GM23338 (cell line): ENCODE results near the gene FRK. TPM values are rescaled to one million over a fixed set of nuclear protein-coding genes. Genes with fewer than 3 reads are reported as not detected.

ENCODE experiments used
- ATAC-seq: fragments of 200-7000 bp; cut with Tn5 transposase; 3 replicates; pipeline ENCODE4 v1.9.1; 2020
- DNase-seq: peaks from one replicate; pipeline ENCODE4 v3.0.0-alpha.2; 2015; ENCODE audit warnings: low spot score
- H2AFZ ChIP-seq: fragments of 200-600 bp; sonication (generic); 2 replicates; pipeline ENCODE4 v1.8.0; 2016; ENCODE audit warnings: antibody characterized with exemption, mild to moderate bottlenecking, moderate library complexity
- H3F3A ChIP-seq: fragments of 200-600 bp; sonication (generic); replicated peaks from 2 replicates; pipeline ENCODE4 v1.8.0; 2017; ENCODE audit warnings: antibody characterized with exemption, mixed run types, low read depth
- H3K27ac ChIP-seq: fragments of 200-600 bp; sonication (generic); 2 replicates; pipeline ENCODE4 v1.6.1; 2016; ENCODE audit warnings: low read depth
- H3K27me3 ChIP-seq: fragments of 200-600 bp; sonication (generic); 2 replicates; pipeline ENCODE4 v1.8.0; 2016; ENCODE audit warnings: mild to moderate bottlenecking, mixed run types, moderate library complexity; ENCODE audit not compliant: insufficient read depth
- H3K36me3 ChIP-seq: fragments of 200-600 bp; sonication (generic); 2 replicates; pipeline ENCODE4 v1.8.0; 2016; ENCODE audit warnings: mild to moderate bottlenecking; ENCODE audit not compliant: insufficient read depth
- H3K4me1 ChIP-seq: fragments of 200-600 bp; sonication (generic); 2 replicates; pipeline ENCODE4 v1.8.0; 2016; ENCODE audit warnings: mild to moderate bottlenecking, moderate library complexity; ENCODE audit not compliant: insufficient read depth
- H3K4me2 ChIP-seq: fragments of 200-600 bp; sonication (generic); 2 replicates; pipeline ENCODE4 v1.7.1; 2017; ENCODE audit warnings: mixed run types
- H3K4me3 ChIP-seq: fragments of 200-600 bp; sonication (generic); 2 replicates; pipeline ENCODE4 v1.6.1; 2016; ENCODE audit warnings: mixed run types
- H3K79me2 ChIP-seq: fragments of 200-600 bp; sonication (generic); replicated peaks from 2 replicates; pipeline ENCODE4 v1.8.0; 2017; ENCODE audit warnings: mild to moderate bottlenecking; ENCODE audit not compliant: insufficient read depth
- H3K9me2 ChIP-seq: fragments of 200-600 bp; sonication (generic); 2 replicates; pipeline ENCODE4 v1.8.0; 2017; ENCODE audit not compliant: insufficient read depth
- H4K20me1 ChIP-seq: fragments of 200-600 bp; sonication (generic); replicated peaks from 2 replicates; pipeline ENCODE4 v1.8.0; 2017; ENCODE audit warnings: mild to moderate bottlenecking; ENCODE audit not compliant: insufficient read depth
- H3K27ac Mint-ChIP-seq: 2 replicates; pipeline ENCODE4 v1.8.0; 2020; ENCODE audit warnings: inconsistent platforms, mild to moderate bottlenecking, moderate library complexity, mixed read lengths
- H3K27me3 Mint-ChIP-seq: 3 replicates; pipeline ENCODE4 v1.8.0; 2022; ENCODE audit warnings: low read depth, mild to moderate bottlenecking, moderate library complexity, mixed read lengths, inconsistent platforms; ENCODE audit not compliant: insufficient read depth, poor library complexity
- H3K36me3 Mint-ChIP-seq: 3 replicates; pipeline ENCODE4 v1.8.0; 2021; ENCODE audit warnings: low read depth, mild to moderate bottlenecking, inconsistent platforms, moderate library complexity, mixed read lengths
- H3K4me1 Mint-ChIP-seq: 3 replicates; pipeline ENCODE4 v1.8.0; 2020; ENCODE audit warnings: mild to moderate bottlenecking, inconsistent platforms, mixed read lengths
- H3K4me3 Mint-ChIP-seq: 3 replicates; pipeline ENCODE4 v1.8.0; 2021; ENCODE audit warnings: moderate library complexity, mild to moderate bottlenecking, inconsistent platforms, mixed read lengths
- H3K9me3 Mint-ChIP-seq: 3 replicates; pipeline ENCODE4 v1.8.0; 2020; ENCODE audit warnings: moderate library complexity, mild to moderate bottlenecking, inconsistent platforms, mixed read lengths
- CREB1 ChIP-seq: fragments of 250-450 bp; sonication (Bioruptor Pico); IDR thresholded peaks from 2 replicates; pipeline ENCODE4 v1.5.0; 2020; ENCODE audit warnings: low read depth, mild to moderate bottlenecking, moderate library complexity
- EZH2 ChIP-seq: fragments of 200-600 bp; sonication (generic); IDR thresholded peaks from one replicate; pipeline ENCODE4 v1.8.0; 2017; ENCODE audit warnings: antibody characterized with exemption, mild to moderate bottlenecking, low read depth; ENCODE audit not compliant: unreplicated experiment
- EZH2phosphoT487 ChIP-seq: fragments of 200-600 bp; sonication (generic); IDR thresholded peaks from one replicate; pipeline ENCODE4 v1.8.1; 2018; ENCODE audit warnings: antibody characterized with exemption; ENCODE audit not compliant: unreplicated experiment
- JUNB ChIP-seq: IDR thresholded peaks from one replicate; pipeline ENCODE4 v1.6.1; 2016; ENCODE audit warnings: antibody characterized with exemption; ENCODE audit not compliant: unreplicated experiment
- NANOG ChIP-seq: IDR thresholded peaks from 2 replicates; pipeline ENCODE4 v1.6.1; 2016; ENCODE audit warnings: antibody characterized with exemption, borderline replicate concordance
- STAT1 ChIP-seq: IDR thresholded peaks from one replicate; pipeline ENCODE4 v1.6.1; 2016; ENCODE audit warnings: antibody characterized with exemption; ENCODE audit not compliant: unreplicated experiment
- ZNF114 ChIP-seq: fragments of 250-450 bp; sonication (Bioruptor Pico); IDR thresholded peaks from 2 replicates; pipeline ENCODE4 v1.5.0; 2020; ENCODE audit warnings: mild to moderate bottlenecking, moderate library complexity
- ZNF331 ChIP-seq: fragments of 250-450 bp; sonication (Bioruptor Pico); IDR thresholded peaks from 2 replicates; pipeline ENCODE4 v1.5.0; 2020; ENCODE audit warnings: low read depth, mild to moderate bottlenecking, moderate library complexity
- polyA plus RNA-seq: library from polyadenylated mRNA; unstranded; fragments of >200 nt; fragmentation: Nextera tagmentation; extraction: Ambion mirVana; gene quantifications from 2 replicates; pipeline ENCODE4 v1.2.1, GENCODE V29; 2016
- total RNA-seq: library from RNA; depleted of rRNA; stranded (reverse); fragments of >200 nt; shearing (Covaris generic); gene quantifications from 2 replicates; pipeline ENCODE4 v1.2.3, GENCODE V29; 2014
- TF ChIP-seq, protein P1 (sequence below): fragments of 250-450 bp; sonication (Bioruptor Pico); IDR thresholded peaks from 2 replicates; pipeline ENCODE4 v1.5.0; 2020; ENCODE audit warnings: mild to moderate bottlenecking, moderate library complexity
- TF ChIP-seq, protein P2 (sequence below): IDR thresholded peaks from 2 replicates; pipeline ENCODE4 v1.6.1; 2016; ENCODE audit warnings: antibody characterized with exemption
- TF ChIP-seq, protein P3 (sequence below), 2 experiments: fragments of 200-600 bp in 1 of 2; sonication (generic) in 1 of 2; conservative IDR thresholded peaks; 2 replicates each; pipeline versions ENCODE4 v1.5.1 to v1.6.1; 2016 to 2017; ENCODE audit warnings: antibody characterized with exemption in 2 of 2, low read depth in 2 of 2, mild to moderate bottlenecking in 2 of 2, moderate library complexity in 1 of 2

The FRK gene
- total and polyA plus RNA-seq, 2 experiments from 2014 or later, result 0.06 to 0.24 TPM

DNA sequence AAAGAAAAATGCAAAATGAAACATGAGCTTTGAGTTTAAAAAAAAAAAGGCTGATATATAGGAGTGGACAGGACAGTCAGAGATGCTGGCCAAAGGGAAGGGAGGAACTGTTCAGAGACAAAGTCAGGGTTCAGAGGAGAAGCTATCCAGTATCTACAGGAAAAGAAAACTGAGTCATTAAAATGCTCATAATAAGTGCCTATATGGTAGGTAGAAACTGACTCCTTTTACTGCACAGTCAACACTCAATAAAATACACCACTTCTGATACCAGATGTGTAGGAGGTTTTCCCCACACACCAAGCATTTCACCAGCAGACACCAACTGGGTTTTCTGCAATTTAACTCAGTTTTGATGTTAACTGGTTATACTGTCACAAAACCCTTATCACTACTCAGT, 32.9 kb downstream of the FRK start:
- no peak overlapping the region for H3K4me3 Mint-ChIP-seq

DNA sequence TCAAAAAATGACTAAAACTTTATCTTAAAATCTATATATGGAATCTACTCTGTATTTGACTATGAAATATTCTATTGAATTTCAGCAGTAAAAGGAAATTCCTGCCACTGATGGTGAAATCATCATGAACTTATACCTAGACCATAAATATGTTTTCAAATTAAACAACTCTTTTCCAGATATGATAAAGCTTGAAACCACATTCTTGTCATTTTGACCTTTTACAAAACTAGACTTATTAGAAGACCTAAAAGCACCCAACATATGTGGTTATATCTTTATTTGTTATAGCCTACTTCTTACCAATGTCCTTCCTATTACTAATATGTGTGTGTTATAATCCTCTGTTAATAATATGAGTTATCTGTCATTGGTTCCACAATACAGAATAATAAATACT, 35.3 kb downstream of the FRK start:
- Mint-ChIP-seq H3K36me3 (no peaks in the 10 kb centered on the region), H3K9me3 (no peaks in the 10 kb centered on the region)
- TF ChIP-seq, protein P1, sequence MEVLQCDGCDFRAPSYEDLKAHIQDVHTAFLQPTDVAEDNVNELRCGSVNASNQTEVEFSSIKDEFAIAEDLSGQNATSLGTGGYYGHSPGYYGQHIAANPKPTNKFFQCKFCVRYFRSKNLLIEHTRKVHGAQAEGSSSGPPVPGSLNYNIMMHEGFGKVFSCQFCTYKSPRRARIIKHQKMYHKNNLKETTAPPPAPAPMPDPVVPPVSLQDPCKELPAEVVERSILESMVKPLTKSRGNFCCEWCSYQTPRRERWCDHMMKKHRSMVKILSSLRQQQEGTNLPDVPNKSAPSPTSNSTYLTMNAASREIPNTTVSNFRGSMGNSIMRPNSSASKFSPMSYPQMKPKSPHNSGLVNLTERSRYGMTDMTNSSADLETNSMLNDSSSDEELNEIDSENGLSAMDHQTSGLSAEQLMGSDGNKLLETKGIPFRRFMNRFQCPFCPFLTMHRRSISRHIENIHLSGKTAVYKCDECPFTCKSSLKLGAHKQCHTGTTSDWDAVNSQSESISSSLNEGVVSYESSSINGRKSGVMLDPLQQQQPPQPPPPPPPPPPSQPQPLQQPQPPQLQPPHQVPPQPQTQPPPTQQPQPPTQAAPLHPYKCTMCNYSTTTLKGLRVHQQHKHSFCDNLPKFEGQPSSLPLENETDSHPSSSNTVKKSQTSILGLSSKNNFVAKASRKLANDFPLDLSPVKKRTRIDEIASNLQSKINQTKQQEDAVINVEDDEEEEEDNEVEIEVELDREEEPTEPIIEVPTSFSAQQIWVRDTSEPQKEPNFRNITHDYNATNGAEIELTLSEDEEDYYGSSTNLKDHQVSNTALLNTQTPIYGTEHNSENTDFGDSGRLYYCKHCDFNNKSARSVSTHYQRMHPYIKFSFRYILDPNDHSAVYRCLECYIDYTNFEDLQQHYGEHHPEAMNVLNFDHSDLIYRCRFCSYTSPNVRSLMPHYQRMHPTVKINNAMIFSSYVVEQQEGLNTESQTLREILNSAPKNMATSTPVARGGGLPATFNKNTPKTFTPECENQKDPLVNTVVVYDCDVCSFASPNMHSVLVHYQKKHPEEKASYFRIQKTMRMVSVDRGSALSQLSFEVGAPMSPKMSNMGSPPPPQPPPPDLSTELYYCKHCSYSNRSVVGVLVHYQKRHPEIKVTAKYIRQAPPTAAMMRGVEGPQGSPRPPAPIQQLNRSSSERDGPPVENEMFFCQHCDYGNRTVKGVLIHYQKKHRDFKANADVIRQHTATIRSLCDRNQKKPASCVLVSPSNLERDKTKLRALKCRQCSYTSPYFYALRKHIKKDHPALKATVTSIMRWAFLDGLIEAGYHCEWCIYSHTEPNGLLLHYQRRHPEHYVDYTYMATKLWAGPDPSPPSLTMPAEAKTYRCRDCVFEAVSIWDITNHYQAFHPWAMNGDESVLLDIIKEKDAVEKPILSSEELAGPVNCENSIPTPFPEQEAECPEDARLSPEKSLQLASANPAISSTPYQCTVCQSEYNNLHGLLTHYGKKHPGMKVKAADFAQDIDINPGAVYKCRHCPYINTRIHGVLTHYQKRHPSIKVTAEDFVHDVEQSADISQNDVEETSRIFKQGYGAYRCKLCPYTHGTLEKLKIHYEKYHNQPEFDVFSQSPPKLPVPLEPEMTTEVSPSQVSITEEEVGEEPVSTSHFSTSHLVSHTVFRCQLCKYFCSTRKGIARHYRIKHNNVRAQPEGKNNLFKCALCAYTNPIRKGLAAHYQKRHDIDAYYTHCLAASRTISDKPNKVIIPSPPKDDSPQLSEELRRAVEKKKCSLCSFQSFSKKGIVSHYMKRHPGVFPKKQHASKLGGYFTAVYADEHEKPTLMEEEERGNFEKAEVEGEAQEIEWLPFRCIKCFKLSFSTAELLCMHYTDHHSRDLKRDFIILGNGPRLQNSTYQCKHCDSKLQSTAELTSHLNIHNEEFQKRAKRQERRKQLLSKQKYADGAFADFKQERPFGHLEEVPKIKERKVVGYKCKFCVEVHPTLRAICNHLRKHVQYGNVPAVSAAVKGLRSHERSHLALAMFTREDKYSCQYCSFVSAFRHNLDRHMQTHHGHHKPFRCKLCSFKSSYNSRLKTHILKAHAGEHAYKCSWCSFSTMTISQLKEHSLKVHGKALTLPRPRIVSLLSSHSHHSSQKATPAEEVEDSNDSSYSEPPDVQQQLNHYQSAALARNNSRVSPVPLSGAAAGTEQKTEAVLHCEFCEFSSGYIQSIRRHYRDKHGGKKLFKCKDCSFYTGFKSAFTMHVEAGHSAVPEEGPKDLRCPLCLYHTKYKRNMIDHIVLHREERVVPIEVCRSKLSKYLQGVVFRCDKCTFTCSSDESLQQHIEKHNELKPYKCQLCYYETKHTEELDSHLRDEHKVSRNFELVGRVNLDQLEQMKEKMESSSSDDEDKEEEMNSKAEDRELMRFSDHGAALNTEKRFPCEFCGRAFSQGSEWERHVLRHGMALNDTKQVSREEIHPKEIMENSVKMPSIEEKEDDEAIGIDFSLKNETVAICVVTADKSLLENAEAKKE (CRISPR knock-in tag), result no peak
- no peak for TF ChIP-seq ZNF114 (CRISPR knock-in tag)
- TF ChIP-seq JUNB, result no peak
- no peak for TF ChIP-seq NANOG
- TF ChIP-seq EZH2, result no peak
- no peak for TF ChIP-seq EZH2phosphoT487
- TF ChIP-seq STAT1, result no peak
- TF ChIP-seq CREB1, result no peak

More for the DNA sequence above, 32.9 kb downstream of the FRK start:
- TF ChIP-seq ZNF331 (CRISPR knock-in tag), result no peak
- no peak for TF ChIP-seq EZH2
- TF ChIP-seq, protein P2, sequence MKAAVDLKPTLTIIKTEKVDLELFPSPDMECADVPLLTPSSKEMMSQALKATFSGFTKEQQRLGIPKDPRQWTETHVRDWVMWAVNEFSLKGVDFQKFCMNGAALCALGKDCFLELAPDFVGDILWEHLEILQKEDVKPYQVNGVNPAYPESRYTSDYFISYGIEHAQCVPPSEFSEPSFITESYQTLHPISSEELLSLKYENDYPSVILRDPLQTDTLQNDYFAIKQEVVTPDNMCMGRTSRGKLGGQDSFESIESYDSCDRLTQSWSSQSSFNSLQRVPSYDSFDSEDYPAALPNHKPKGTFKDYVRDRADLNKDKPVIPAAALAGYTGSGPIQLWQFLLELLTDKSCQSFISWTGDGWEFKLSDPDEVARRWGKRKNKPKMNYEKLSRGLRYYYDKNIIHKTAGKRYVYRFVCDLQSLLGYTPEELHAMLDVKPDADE, result no peak
- TF ChIP-seq CREB1, result no peak
- TF ChIP-seq ZNF114 (CRISPR knock-in tag), result no peak
- no peak for TF ChIP-seq STAT1
- TF ChIP-seq, protein P3, sequence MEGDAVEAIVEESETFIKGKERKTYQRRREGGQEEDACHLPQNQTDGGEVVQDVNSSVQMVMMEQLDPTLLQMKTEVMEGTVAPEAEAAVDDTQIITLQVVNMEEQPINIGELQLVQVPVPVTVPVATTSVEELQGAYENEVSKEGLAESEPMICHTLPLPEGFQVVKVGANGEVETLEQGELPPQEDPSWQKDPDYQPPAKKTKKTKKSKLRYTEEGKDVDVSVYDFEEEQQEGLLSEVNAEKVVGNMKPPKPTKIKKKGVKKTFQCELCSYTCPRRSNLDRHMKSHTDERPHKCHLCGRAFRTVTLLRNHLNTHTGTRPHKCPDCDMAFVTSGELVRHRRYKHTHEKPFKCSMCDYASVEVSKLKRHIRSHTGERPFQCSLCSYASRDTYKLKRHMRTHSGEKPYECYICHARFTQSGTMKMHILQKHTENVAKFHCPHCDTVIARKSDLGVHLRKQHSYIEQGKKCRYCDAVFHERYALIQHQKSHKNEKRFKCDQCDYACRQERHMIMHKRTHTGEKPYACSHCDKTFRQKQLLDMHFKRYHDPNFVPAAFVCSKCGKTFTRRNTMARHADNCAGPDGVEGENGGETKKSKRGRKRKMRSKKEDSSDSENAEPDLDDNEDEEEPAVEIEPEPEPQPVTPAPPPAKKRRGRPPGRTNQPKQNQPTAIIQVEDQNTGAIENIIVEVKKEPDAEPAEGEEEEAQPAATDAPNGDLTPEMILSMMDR (conservative IDR thresholded peaks at IDR 0.05; ENCODE audit: low read depth in 2 of 2), result no peak
- Mint-ChIP-seq H3K36me3 (no peaks in the 10 kb centered on the region), H3K9me3 (no peaks in the 10 kb centered on the region), H3K27ac (no peak overlapping the region), H3K27me3 (no peaks in the 10 kb centered on the region), H3K4me1 (peaks cover 7% of the 10 kb centered on the region)
- H3K4me2 ChIP-seq, result no peak overlapping the region
- H4K20me1 ChIP-seq, result no peaks in the 10 kb centered on the region
- H3K36me3 ChIP-seq, result no peaks in the 10 kb centered on the region
- H3K4me1 ChIP-seq, result peaks cover 6% of the 10 kb centered on the region; the same call in 1 of the 2 replicates
- DNase-seq (no peak), ATAC-seq (no peak)
- no peaks in the 10 kb centered on the region for H3K27me3 ChIP-seq
- no peaks in the 10 kb centered on the region for H3K9me2 ChIP-seq
- no peaks in the 10 kb centered on the region for H3F3A ChIP-seq
- no peak overlapping the region for H3K27ac ChIP-seq
- H2AFZ ChIP-seq, result no peak overlapping the region
- no peak overlapping the region for H3K4me3 ChIP-seq
- H3K79me2 ChIP-seq, result no peaks in the 10 kb centered on the region

More for the DNA sequence above, 35.3 kb downstream of the FRK start:
- H3K27me3 Mint-ChIP-seq, result no peaks in the 10 kb centered on the region
- no peaks in the 10 kb centered on the region for H3F3A ChIP-seq
- DNase-seq (no peak), ATAC-seq (no peak)
- H3K9me2 ChIP-seq, result no peaks in the 10 kb centered on the region
- H3K36me3 ChIP-seq, result no peaks in the 10 kb centered on the region
- H3K4me3 ChIP-seq, result no peak overlapping the region
- H3K27ac ChIP-seq, result no peak overlapping the region
- H3K4me3 Mint-ChIP-seq, result no peak overlapping the region
- H3K4me2 ChIP-seq, result no peak overlapping the region
- no peak overlapping the region for H2AFZ ChIP-seq
- H4K20me1 ChIP-seq, result no peaks in the 10 kb centered on the region
- no peaks in the 10 kb centered on the region for H3K79me2 ChIP-seq
- no peak overlapping the region for H3K27ac Mint-ChIP-seq
- H3K27me3 ChIP-seq, result no peaks in the 10 kb centered on the region
- H3K4me1 ChIP-seq, result no peaks in the 10 kb centered on the region
- H3K4me1 Mint-ChIP-seq, result no peaks in the 10 kb centered on the region
